K562 (cell line): ENCODE measurements around the gene GPHA2.

Experiments
- CTCF ChIP-seq, 3 experiments: IDR thresholded peaks in 2 of 3; conservative IDR thresholded peaks in 1 of 3; 2 replicates each; pipeline ENCODE4 v1.5.1; 2011 to 2012; ENCODE audit warnings: low read length in 3 of 3, mild to moderate bottlenecking in 3 of 3, control low read depth in 2 of 3, improper control_type of control experiment in 1 of 3, inconsistent platforms in 1 of 3, low read depth in 1 of 3, mixed read lengths in 1 of 3, moderate library complexity in 1 of 3; ENCODE audit not compliant: insufficient read depth in 2 of 3
- EHMT2 ChIP-seq: fragments of 450-650 bp; IDR thresholded peaks from 2 replicates; pipeline ENCODE4 v1.6.1; 2018; ENCODE audit warnings: antibody characterized with exemption
- FOXP1 ChIP-seq: sonication (generic); formaldehyde crosslinking; IDR thresholded peaks from 2 replicates; pipeline ENCODE4 v1.8.0; 2022; ENCODE audit warnings: mild to moderate bottlenecking, missing genetic modification reagents
- HINFP ChIP-seq: fragments of 450-650 bp; conservative IDR thresholded peaks from 2 replicates; pipeline ENCODE4 v1.6.1; 2016; ENCODE audit warnings: missing genetic modification characterization, low read depth, mild to moderate bottlenecking, control low read depth, missing compliant biosample characterization
- RAD21 ChIP-seq, 2 experiments: fragments of 250-450 bp in 1 of 2; fragments of 450-650 bp in 1 of 2; sonication (Bioruptor Pico) in 1 of 2; formaldehyde crosslinking in 1 of 2; IDR thresholded peaks in 1 of 2; conservative IDR thresholded peaks in 1 of 2; 2 replicates each; pipeline versions ENCODE4 v1.4.0 to v1.8.0; 2020 to 2022; ENCODE audit warnings: mild to moderate bottlenecking in 2 of 2, moderate library complexity in 1 of 2
- YY1 ChIP-seq, 3 experiments: IDR thresholded peaks; 2 replicates each; pipeline ENCODE4 v1.6.1; 2011; ENCODE audit warnings: low read length in 2 of 3, mild to moderate bottlenecking in 2 of 3, moderate library complexity in 2 of 3, borderline replicate concordance in 1 of 3, control low read depth in 1 of 3, low read depth in 1 of 3; ENCODE audit not compliant: insufficient read depth in 3 of 3, insufficient replicate concordance in 2 of 3, control insufficient read depth in 1 of 3, insufficient read length in 1 of 3; ENCODE audit errors: extremely low read depth in 1 of 3
- ZFP91 ChIP-seq: sonication (generic); formaldehyde crosslinking; IDR thresholded peaks from 2 replicates; pipeline ENCODE4 v1.8.0; 2022; ENCODE audit warnings: mild to moderate bottlenecking, missing genetic modification reagents
- ZZZ3 ChIP-seq: fragments of 450-650 bp; IDR thresholded peaks from 2 replicates; pipeline ENCODE4 v1.6.1; 2016; ENCODE audit warnings: antibody characterized with exemption, mild to moderate bottlenecking, moderate library complexity

- TF ChIP-seq ZFP91 (CRISPR knock-in tag): no peak
- no peak for TF ChIP-seq FOXP1 (CRISPR knock-in tag)
- TF ChIP-seq EHMT2: no peak
- no peak for TF ChIP-seq YY1 (IDR thresholded peaks at IDR 0.05; ENCODE audit: borderline replicate concordance in 1 of 3, control insufficient read depth in 1 of 3, extremely low read depth in 1 of 3, insufficient read depth in 3 of 3, insufficient read length in 1 of 3, insufficient replicate concordance in 2 of 3, low read depth in 1 of 3, low read length in 2 of 3)
- no peak for TF ChIP-seq RAD21 (CRISPR knock-in tag; conservative IDR thresholded peaks at IDR 0.05 in 1 of 2, IDR thresholded peaks at IDR 0.05 in 1 of 2)
- TF ChIP-seq HINFP (tag): no peak
- TF ChIP-seq CTCF (IDR thresholded peaks at IDR 0.05 in 2 of 3, conservative IDR thresholded peaks at IDR 0.05 in 1 of 3; ENCODE audit: insufficient read depth in 2 of 3, low read depth in 1 of 3, low read length in 3 of 3): no peak
- TF ChIP-seq ZZZ3: no peak
Measured at GRCh38 chr11:64932324-64932723, 3.4 kb downstream of the GPHA2 start.
